GM18858 (cell line): Measurements from ENCODE around the gene INPP5E.

Experiments
- ATAC-seq: cut with Tn5 transposase; IDR thresholded peaks from one replicate; pipeline ENCODE4 v1.9.1; 2021; ENCODE audit not compliant: unreplicated experiment

Gene INPP5E

DNA sequence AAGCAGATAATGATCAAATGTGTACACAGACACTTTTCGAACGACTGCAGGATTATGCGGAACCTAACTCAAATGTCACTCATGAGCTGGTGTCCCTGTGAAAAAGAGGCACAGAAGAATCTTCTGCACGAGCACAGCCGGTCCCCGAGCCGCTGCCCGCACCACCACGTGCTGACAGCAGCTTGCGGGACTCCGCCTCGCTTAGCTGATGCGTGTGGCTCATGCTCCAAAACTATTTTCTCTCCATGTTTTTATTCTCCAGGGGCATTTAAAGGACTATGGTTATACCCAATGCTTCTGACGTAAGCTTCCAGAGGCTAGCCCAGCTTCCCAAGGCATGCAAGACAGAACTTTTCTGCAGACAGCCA is 33.7 kb upstream of the INPP5E start:
- no peak for ATAC-seq

DNA sequence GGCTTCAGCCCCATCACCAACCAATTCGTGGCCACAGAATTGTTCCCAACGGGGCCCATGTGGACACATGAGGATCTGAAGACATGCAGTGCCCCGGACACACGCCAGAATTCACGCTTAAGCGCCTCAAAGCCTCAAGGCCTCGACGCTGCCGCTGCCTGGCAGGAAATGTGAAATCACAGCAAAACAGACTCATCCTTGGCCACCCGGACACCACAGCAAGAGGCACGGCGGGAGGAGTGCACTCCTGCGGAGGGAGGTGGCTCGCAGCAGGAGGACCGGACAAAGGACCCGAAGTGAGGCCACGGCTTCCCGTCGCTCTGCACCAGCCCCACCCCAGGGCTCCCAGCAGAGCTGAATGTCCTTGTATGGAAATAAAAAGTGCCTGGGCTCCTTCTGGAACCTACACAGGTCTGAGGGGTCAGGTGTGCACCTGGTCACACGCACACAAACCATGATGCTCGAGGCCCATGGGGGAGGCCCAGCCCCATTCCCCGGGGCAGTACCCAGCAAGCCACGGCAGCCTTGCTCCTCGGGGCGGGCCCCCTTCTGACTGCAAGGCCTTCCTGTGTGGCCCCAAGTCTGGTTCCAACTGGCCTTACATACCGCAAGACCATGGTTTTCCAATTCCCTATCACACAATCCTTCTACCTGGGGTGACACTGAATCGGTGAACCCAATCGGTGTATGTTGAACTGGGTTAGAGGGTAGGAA is 33.2 kb upstream of the INPP5E start:
- ATAC-seq = no peak

DNA sequence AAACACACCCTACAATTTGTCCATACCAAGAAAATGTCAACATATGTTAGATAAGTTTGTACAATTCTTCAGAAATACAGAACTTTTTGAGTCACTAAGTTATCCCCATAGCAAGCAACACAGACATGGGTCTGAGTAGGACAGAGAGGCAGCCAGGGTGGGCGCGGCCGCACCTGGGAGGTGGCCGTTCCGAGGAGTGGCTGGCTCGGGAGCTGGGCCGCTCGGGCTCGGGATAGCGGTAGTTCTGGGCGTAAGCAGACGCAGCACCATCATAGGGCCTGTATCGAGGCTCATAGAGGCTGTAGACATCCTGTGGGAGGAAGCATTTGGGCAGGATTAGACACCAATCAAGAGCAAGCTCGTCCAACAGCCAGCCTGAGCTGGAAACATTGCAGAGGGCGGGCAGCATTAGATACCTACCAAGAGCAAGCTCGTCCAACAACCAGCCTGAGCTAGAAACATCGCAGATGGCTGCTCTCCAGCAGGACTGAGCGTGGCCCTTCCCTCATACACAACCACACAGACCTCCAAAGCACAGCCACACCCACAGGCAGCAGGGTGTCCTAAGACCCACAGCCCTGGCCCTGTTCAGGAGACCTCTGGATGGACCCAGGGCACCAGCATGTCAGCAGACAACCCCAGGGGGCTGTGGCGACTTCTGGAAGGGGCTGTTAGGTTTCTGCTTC is 32.3 kb upstream of the INPP5E start:
- no peak for ATAC-seq

DNA sequence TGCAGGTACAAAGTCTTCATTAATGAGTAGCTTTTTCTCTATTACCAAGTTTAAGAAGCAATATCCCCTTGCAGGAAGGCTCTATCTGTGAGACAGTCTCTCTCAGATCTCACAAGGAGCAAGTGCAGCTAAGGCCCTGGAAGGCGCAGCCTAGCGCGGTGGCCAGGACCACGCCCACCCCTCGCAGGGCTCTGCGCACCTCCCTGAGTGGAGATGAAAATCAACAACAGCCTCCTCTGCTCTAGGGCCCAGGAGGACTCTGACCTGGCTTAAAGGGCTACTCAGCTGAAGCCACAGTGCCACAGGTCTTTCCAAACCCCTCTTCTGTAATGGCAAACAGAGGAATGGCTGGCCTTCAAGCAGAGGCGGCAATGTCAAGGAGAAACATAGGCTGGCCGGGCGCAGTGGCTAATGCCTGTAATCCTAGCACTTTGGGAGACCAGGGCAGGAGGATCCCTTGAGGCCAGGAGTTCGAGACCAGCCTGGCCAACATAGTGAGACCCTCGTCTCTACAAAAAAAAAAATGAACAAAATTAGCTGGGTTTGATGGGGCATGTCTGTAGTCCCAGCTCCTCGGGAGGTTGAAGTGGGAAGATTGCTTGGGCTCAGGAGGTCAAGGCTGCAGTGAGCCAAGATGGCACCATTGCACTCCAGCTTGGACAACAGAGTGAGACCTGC is 31.3 kb upstream of the INPP5E start:
- no peak for ATAC-seq

DNA sequence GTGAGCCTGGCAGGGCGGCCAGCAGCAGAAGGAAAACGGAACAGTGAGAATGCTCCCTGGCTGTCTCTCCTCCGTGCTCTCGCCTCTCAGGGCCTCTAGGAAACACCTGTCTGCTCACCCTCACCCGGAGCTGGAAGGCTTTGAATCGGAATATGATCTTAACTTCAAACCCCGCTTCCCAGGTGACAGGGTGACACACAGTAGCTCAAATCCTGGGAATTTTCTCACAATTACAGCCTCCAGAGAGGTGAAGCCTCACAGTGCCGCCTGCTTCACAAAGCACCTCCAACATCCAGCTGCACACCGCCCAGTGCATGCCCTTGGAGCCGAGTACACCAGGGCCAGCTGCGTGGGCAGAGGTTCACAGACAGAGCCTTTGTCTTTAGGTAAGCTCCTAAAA is 30.7 kb upstream of the INPP5E start:
- ATAC-seq = no peak

DNA sequence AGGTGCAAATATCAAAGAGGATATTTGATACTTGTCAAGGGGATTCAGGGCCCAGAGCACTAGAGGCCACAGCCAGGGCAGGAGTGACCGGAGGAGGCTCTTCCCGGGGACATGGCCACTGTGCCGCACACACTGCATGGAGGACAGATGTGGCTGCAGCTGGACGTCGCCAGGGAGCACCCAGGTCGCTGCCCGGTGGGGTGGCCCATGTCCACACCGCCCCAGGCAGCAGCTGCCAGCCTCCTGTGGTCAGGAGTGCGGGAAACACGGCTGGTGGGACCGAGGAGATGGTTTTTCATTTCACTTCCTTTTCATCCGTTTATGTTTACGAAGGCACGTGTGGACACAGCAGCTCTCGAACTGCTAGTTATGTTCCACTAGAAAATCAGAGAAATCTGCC is 28.1 kb upstream of the INPP5E start:
- no peak for ATAC-seq

DNA sequence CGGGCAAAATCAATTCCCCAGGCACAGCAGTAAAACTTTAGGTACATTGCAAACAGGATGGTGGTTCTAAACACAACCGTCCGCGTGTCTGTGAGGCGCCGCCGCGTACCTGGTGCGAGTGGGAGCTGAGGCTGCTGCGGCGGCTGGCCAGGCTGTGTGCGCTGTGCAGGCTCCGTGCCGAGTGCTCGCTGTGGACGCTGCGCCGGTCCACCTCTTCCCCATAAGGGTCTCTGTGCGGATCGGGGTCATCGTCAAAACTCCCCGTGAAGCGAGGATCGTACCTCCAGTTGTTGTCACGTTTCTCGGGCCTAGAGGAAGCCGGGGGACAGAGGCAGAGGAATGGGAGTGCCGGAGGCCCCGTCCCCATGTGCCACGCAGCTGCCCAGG is 26.5 kb upstream of the INPP5E start:
- no peak for ATAC-seq

DNA sequence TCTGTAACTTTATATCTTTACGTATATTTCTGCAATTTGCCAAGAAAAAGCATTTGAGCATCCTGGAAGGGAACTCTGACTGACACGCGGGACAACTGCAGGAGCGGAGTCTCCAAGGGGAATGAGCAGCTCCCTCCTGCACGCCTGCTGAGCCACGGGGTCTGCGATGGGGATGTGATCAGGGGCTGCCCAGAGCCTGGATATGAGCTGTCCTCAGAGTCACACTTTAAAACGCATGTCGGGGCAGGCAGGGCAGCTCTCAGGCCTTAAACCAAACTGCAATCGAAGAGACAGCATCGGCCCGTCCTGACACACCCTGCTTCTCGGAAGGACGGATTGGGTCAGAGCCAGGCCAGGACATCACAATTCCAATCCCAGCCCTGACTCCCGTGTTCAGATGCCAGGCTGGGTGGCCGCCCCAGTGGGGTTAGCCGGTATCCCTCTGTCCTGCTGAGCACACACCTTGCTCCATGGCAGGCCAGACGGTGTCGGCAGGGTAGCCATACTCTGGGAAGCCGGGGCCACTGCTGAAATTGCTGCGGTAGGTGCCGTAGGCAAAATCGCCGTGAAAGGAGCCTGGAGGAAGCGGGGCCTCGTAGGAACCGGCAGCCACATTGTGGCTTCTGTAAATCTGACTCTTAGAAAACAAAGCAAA is 26.0 kb upstream of the INPP5E start:
- no peak for ATAC-seq

DNA sequence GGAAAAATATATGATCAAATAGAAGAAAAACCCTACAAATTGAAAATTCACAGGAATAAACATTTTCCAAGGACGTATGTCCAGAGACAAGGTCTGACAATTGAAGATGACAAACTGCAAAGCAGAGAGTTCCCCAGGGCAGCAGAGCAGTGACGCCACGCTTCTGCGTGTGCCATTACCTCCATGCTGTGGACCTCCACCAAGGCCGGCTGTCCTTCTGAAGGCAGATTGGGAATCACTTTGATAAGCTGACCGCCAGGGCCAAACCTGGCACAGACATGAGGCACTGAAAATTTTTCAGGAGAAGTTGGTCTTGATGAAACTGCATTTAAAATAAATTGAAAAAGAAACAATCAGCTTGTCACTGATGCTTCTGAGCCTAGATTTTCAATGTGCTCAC is 24.6 kb upstream of the INPP5E start:
- ATAC-seq = no peak

DNA sequence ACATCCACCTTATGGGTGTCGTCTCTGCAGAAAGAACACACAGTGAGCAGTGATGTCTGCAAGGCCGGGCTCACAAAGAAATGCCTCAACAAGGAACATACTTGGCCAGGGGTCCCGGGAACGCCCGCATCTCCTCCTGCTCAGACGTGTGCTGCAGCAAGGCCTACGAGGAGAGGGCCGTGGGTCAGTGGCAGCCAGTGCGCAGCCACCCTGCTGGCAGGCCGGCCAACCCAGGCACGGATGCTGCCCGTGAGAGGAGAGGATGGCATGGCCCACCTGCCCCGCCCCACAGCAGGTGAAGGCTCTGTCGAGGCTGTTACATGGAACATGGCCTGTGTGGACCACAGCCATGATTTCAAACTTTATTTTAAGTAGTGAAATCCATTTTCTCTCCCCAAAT is 23.9 kb upstream of the INPP5E start:
- ATAC-seq = no peak

DNA sequence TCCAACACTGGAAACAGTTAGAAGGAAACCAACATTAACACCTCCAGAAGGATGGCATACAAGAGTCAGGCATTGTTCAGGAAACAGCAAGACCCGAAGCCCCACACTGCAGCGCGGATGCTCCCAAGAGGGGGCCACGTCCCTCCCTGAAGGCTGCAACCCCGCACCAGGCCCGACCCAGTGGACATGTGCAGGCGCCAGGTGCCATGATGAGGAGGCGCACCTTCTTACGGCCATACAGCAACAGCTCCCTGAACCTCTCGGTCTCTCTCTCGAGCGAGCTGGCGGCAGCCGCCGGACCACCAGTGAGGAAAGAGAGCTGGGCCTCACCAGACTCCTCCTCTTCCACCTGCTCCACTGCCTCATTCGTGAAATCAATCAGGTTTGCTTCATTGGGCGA is 23.0 kb upstream of the INPP5E start:
- no peak for ATAC-seq

DNA sequence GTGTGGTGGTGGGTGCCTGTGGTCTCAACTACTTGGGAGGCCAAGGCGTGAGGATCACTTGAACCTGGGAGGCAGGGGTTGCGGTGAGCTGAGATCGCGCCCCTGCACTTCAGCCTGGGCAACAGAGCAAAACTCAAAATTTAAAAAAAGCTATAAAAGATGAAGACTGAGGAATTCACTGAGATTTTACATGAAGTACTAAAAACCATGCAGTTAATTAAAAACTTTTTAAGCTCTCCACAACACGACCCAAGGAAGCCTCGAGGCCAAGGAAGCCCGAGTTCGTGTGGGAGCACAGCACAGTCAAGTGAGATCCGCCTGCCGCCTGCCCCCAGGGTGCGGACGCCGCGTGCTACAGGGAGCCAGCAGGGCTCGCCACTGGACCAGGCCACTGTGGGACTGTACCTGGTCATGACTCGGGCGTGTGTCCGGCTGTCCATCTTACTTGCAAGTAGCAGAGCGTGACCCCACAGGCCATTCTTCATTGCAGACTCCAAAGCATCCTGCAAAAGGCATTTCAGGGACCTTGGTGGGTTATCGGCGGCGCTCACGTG is 21.2 kb upstream of the INPP5E start:
- no peak for ATAC-seq

DNA sequence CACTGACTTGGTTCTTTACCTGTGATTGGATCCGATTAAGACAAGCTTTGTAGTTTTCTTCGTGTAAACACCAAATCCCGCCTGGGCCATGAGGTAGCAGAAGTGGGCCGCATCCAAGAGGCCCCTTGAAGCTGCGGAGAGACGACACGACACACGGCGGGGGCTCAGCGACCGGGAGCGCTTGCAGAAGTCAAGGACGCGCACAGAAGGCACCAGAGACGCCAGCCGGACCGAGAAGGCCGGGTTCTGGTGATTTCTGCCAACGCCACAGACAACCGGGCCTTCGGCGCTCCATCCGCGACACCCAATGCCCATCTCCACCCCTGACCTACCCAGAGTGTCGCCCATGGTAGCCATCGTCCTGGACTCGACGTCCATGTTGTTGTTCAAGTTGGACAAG is 19.8 kb upstream of the INPP5E start:
- ATAC-seq = no peak

DNA sequence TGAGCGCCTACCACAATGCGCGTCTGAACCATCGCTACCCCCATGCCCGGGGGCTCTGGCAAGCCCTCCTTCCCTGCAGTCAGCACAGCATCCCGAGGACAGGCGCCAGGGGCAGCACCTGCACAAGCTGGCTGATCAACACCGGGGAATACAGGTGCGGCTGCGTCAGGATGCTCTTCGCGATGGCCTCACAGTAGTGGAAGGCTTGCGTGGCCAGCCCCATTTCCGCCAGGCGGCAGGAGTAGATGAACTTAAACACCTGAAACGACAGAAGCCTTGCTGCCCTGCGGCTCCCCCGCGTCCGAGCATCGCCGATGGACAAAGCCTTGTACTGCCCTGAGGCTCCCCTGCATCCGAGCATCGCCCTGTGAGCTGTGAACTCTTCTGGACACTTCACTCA is 17.7 kb upstream of the INPP5E start:
- ATAC-seq = no peak

DNA sequence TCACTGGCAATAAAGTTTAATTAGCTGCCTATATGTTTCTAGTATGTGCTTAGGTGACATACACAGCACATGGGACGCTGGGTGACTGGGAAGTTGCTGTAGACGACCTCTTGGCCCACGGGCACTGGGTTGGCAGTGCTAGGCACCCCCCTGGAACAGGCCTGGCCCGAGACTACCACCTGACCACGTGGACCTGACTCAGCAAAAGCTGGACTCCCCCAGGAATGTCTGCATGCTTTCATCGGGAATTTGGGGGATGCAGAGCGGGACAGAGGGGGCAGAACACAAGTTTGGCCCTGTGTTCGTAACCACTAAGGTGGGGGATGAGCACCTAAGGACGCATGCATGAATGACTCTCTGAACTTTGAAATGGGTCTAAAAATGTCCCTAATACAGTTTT is 16.6 kb upstream of the INPP5E start:
- ATAC-seq = no peak

DNA sequence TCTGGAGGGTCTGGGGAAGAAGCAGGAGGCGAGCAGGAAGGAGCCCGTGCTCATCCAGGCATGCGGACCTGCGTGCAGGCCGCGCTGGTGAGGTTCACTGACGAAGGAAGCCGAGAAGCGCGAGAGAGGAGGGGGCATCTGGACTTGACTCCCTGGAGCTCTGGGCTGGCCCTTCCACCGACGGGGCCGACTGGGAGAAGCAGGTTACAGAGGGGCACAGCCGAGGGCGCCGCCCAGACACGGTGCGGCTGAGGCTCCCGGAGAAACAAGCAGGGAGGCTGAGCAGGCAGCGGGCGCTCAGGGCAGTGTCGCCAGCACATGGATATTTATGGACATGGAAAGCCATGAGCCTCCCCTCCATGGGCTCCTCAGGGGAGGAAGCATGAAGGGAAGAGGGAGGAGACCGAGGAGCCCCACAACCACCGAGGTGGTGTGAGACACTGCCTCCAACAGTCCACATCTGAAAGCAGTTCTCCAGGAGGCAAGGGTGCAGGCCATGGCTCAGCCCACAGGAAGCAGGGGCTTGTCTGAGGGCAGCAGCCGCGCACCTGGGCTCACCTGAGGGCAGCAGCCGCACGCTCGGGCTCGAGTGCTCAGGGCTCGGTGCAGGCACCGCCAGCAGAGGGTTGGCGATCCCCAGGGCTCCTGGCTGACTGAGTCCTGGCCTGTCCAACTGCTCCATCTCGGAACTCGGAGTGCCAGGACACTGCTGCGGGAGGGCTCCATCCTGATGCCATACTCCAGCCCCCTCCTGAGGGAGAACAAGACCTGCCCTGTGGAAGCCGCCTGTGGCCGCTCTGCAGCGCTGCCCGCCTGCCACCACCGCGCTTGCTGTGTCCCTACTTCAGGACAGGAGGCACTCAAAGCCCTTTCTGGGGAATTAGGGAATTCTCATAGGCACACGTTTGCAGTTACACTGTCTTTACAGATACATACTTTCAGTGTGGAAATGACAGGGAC is 15.7 kb upstream of the INPP5E start:
- ATAC-seq = no peak

DNA sequence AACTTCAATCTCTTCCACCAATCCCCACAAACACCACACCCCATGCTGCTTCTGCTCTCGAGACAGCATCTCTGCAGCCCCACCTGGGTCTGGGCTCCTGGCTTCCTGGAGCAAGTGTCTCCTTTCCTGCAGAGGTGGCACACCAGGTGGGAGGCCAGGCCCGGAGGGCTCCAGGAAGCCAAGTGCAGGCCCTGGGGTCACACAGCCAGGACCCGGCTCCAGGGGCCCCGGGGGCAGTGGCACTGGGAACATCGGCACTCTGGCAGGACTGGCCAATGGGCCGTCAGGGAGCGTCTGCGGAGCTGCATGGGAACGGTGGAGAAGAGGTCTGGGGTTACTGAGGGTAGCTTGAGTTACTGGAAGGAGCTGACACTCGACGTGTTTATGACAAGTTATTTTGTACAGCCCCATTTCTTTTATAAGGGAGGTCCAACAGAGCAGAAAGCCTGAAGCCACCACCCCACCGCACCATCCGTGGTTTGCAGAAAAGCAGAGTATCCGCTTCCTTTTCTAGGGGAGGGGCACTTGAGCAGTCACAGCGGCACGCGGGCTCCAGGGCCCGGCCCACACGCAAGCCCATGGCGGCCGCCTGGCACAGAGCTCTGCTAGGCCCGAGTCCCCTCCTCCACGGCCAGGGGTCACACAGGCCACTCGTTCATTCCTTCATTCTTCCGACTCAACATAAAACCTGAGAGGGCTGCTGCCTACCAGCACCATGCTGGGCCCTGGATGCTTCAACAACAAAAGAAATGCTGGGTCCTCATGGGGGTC is 14.6 kb upstream of the INPP5E start:
- ATAC-seq = no peak

DNA sequence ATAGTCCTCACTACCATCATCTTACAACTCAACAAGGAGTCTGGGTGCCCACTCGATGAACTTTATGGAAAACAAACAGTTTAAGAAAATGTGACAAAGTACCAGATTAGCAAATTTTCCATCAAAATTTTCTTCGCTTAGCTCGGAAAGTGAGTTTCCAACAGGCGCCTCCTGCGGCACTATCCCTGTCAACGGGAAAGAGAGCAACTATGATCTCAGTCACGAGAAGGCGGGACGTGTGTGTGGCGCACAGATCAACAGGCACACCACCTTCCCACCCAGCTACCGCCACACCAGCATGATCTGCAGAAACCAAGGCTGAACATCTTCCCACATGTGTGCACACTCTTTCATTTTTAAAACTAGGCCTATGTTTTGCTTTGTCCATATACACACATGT is 13.7 kb upstream of the INPP5E start:
- ATAC-seq = no peak

DNA sequence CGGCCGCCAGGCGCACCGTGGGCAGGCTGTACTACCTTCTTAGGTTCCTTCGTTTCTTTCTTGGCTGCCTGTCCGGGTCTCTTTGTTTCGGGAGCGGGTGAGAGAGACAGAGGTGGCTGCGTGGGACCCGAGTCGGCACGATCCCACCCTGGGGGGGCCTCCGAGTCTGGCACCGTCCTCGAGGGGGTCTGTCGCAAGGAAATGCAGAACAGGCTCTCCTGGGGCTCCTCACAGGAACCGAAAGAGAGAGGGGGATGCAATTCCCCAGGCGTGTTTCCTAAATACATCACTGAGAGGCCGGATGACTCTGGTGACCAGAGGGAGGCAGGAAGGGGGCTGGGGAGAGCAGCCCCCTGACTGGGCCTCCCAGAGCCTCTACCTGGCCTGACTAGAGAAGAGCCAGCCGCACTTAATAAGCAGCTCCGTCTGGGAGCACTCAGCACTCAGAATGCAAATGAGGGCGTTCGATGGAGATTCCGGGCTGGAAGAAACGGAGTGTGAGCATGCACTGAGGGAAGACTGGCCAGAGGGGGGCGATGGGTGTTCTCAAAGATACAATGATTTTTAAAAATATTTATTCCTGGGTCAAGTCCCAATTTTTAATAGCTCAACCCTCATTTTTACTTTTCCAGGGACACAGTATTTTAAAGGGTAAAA is 11.7 kb upstream of the INPP5E start:
- no peak for ATAC-seq
